Nephron (organoid): ENCODE results near the gene CALML6.

ENCODE experiments used
- H3K27ac Mint-ChIP-seq, 3 experiments: 2 replicates each; pipeline ENCODE4 v1.8.0; 2020; ENCODE audit warnings: mixed read lengths in 3 of 3, mild to moderate bottlenecking in 2 of 3, moderate library complexity in 1 of 3
- H3K27me3 Mint-ChIP-seq: 2 replicates; pipeline ENCODE4 v1.8.0; 2021; ENCODE audit warnings: low read depth, mild to moderate bottlenecking, moderate library complexity, mixed read lengths
- H3K36me3 Mint-ChIP-seq: 2 replicates; pipeline ENCODE4 v1.8.0; 2020; ENCODE audit warnings: low read depth, mixed read lengths
- H3K4me1 Mint-ChIP-seq: 2 replicates; pipeline ENCODE4 v1.8.0; 2020; ENCODE audit warnings: mixed read lengths
- H3K4me3 Mint-ChIP-seq, 3 experiments: 2 replicates each; pipeline ENCODE4 v1.8.0; 2020; ENCODE audit warnings: mild to moderate bottlenecking in 3 of 3, mixed read lengths in 3 of 3, moderate library complexity in 2 of 3
- H3K9me3 Mint-ChIP-seq: 2 replicates; pipeline ENCODE4 v1.8.0; 2020; ENCODE audit warnings: mixed read lengths
- CTCF ChIP-seq, 3 experiments: fragments of 200-600 bp; sonication (generic); IDR thresholded peaks; one replicate each; pipeline ENCODE4 v1.5.0; 2021; ENCODE audit warnings: antibody characterized with exemption in 3 of 3; ENCODE audit not compliant: unreplicated experiment in 3 of 3

The CALML6 gene

GRCh38 chr1:1946540-1946939, 31.5 kb downstream of the CALML6 start:
- H3K9me3 Mint-ChIP-seq: no peaks in the 10 kb centered on the region
- TF ChIP-seq CTCF (IDR thresholded peaks at IDR 0.05; ENCODE audit: unreplicated experiment in 3 of 3): no peak
- H3K27ac Mint-ChIP-seq: no peak overlapping the region
- no peak overlapping the region for H3K4me3 Mint-ChIP-seq
- peaks cover 32% of the 10 kb centered on the region for H3K27me3 Mint-ChIP-seq
- H3K36me3 Mint-ChIP-seq: no peaks in the 10 kb centered on the region
- peaks cover 6% of the 10 kb centered on the region for H3K4me1 Mint-ChIP-seq

DNA sequence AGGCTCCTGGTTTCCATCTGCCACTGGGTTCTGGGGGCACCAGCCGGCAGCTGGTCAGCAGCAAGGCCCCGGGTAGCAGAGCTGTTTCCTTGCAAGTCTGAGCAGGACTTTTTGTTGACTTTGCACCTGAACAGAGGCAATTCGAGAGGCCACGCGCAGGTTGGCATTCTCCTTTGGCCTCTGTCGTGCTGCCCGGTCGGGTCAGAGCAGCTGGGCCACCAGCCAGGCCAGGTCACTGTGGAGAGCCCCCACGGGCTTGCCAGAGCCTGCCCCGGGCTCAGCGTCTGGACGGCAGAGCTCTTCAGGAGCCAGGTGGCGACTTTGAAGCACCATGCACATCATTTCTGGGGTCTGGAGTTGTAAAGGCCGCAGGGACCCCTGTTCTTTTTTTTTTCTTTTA, 32.4 kb downstream of the CALML6 start:
- no peaks in the 10 kb centered on the region for H3K36me3 Mint-ChIP-seq
- peaks cover 32% of the 10 kb centered on the region for H3K27me3 Mint-ChIP-seq
- H3K4me1 Mint-ChIP-seq: peaks cover 6% of the 10 kb centered on the region
- no peak overlapping the region for H3K27ac Mint-ChIP-seq
- no peak for TF ChIP-seq CTCF (IDR thresholded peaks at IDR 0.05; ENCODE audit: unreplicated experiment in 3 of 3)
- H3K4me3 Mint-ChIP-seq: no peak overlapping the region
- H3K9me3 Mint-ChIP-seq: no peaks in the 10 kb centered on the region

- Mint-ChIP-seq H3K9me3 (no peaks in the 10 kb centered on the region), H3K36me3 (no peaks in the 10 kb centered on the region), H3K4me1 (peaks cover 5% of the 10 kb centered on the region), H3K27ac (peak overlapping the region in 1 of 3 experiments; percentile 63), H3K4me3 (no peak overlapping the region), H3K27me3 (peaks cover 26% of the 10 kb centered on the region)
- TF ChIP-seq CTCF (IDR thresholded peaks at IDR 0.05; ENCODE audit: unreplicated experiment in 3 of 3): no peak
Measured at GRCh38 chr1:1948783-1949182, 33.7 kb downstream of the CALML6 start.

DNA sequence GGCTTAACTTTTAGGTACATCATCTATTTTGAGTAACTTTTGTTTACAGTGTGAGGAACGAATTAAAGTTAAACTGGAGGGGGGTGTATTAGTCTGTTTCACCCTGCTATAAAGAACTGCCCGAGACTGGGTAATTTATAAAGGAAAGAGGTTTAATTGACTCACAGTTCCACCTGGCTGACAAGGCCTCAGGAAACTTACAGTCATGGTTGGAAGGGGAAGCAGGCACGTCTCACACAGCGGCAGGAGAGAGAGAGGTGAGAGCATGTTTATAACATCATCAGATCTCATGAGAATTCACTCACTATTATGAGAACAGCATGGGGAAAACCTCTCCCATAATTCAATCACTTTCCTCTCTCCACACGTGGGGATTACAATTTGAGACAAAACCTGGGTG, 35.9 kb downstream of the CALML6 start:
- TF ChIP-seq CTCF (IDR thresholded peaks at IDR 0.05; ENCODE audit: unreplicated experiment in 3 of 3): no peak
- Mint-ChIP-seq H3K4me3 (no peak overlapping the region), H3K4me1 (no peaks in the 10 kb centered on the region), H3K27me3 (peaks cover 23% of the 10 kb centered on the region), H3K9me3 (no peaks in the 10 kb centered on the region), H3K36me3 (no peaks in the 10 kb centered on the region), H3K27ac (no peak overlapping the region)

- H3K4me1 Mint-ChIP-seq: no peaks in the 10 kb centered on the region
- no peaks in the 10 kb centered on the region for H3K36me3 Mint-ChIP-seq
- H3K9me3 Mint-ChIP-seq: no peaks in the 10 kb centered on the region
- peaks cover 23% of the 10 kb centered on the region for H3K27me3 Mint-ChIP-seq
- H3K4me3 Mint-ChIP-seq: no peak overlapping the region
- H3K27ac Mint-ChIP-seq: no peak overlapping the region
- no peak for TF ChIP-seq CTCF (IDR thresholded peaks at IDR 0.05; ENCODE audit: unreplicated experiment in 3 of 3)
Measured at GRCh38 chr1:1954015-1954414, 39.0 kb downstream of the CALML6 start.

GRCh38 chr1:1954831-1955441, 39.9 kb downstream of the CALML6 start:
- Mint-ChIP-seq H3K4me3 (no peak overlapping the region), H3K36me3 (no peaks in the 10 kb centered on the region), H3K27ac (no peak overlapping the region), H3K4me1 (no peaks in the 10 kb centered on the region), H3K27me3 (peaks cover 22% of the 10 kb centered on the region), H3K9me3 (no peaks in the 10 kb centered on the region)
- peak in 1 of 3 experiments; percentile 6 for TF ChIP-seq CTCF (IDR thresholded peaks at IDR 0.05; ENCODE audit: unreplicated experiment in 3 of 3)
